Measurements from ENCODE around the gene KYNU. TPM values are rescaled to one million over a fixed set of nuclear protein-coding genes. Genes with fewer than 3 reads are reported as not detected.
"Not testable (repeated sequence)": the region's sequence is repeated elsewhere in the genome, so short reads cannot be mapped to it uniquely, and the experiment has no call there.

The KYNU gene
- total RNA-seq, 1 experiment from 2014 or later = 0.37 TPM

DNA sequence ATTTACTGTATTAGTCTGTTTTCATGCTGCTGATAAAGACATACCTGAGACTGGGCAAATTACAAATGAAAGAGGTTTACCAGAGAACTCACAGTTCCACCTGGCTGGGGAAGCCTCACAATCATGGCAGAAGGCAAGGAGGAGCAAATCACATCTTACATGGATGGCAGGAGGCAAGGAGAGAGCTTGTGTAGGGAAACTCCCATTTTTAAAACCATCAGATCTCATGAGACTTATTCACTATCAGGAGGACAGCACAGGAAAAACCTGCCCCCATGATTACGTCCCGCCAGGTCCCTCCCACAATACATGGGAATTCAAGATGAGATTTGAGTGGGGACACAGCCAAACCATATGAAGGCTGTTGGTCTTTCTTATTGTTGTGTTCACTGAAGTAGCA is 72.9 kb downstream of the KYNU start:
- Mint-ChIP-seq H3K36me3 (ENCODE audit: insufficient read depth in 1 of 3, low read depth in 3 of 3) (peaks cover 21 to 30% (median 26%) of the 10 kb centered on the region in 3 experiments), H3K9me3 (peaks cover 25 to 30% of the 10 kb centered on the region in 2 experiments)
- H3K14ac ChIP-seq (ENCODE audit: insufficient read depth, low read length); H3K27me3 Mint-ChIP-seq (ENCODE audit: low read depth); H2BK15ac ChIP-seq (ENCODE audit: low read depth, low read length); H2AFZ ChIP-seq (ENCODE audit: low read length); H3K56ac ChIP-seq (ENCODE audit: insufficient read length, low read depth, low read length); H3K4me2 ChIP-seq (ENCODE audit: insufficient read depth, insufficient read length, low read length); H4K91ac ChIP-seq (ENCODE audit: insufficient read length, low read depth, low read length); H4K8ac ChIP-seq (replicated peaks; ENCODE audit: insufficient read length, low read depth, low read length); H3K9ac ChIP-seq (ENCODE audit: extremely low read depth, insufficient read length, low read length); H3K9me3 ChIP-seq (ENCODE audit: control insufficient read depth, low read depth, low read length); H3K4me1 Mint-ChIP-seq; H3K27ac Mint-ChIP-seq; H3K4me3 Mint-ChIP-seq; H3K79me2 ChIP-seq (ENCODE audit: insufficient read depth, low read length); DNase-seq; H2BK5ac ChIP-seq (ENCODE audit: insufficient read length, low read length); H2AK5ac ChIP-seq (ENCODE audit: insufficient read length, low read length); H2BK20ac ChIP-seq (ENCODE audit: low read depth, low read length, poor library complexity, severe bottlenecking); H4K20me1 ChIP-seq (ENCODE audit: control insufficient read depth, insufficient read depth, insufficient read length); H3K79me1 ChIP-seq (ENCODE audit: insufficient read depth, low read depth, low read length, poor library complexity, severe bottlenecking); H4K5ac ChIP-seq (ENCODE audit: insufficient read length, low read depth, low read length); H3K23ac ChIP-seq (ENCODE audit: insufficient read length, low read depth, low read length); H3K4me1 ChIP-seq (ENCODE audit: insufficient read depth, low read length); H3K18ac ChIP-seq (ENCODE audit: insufficient read length, low read depth, low read length); H3K27ac ChIP-seq (ENCODE audit: insufficient read length, low read depth, low read length); H2BK120ac ChIP-seq (ENCODE audit: low read depth, low read length, poor library complexity, severe bottlenecking); H3K4ac ChIP-seq (ENCODE audit: low read depth, low read length); H3K27me3 ChIP-seq (ENCODE audit: insufficient read depth, low read length); H2BK12ac ChIP-seq (ENCODE audit: insufficient read length, low read depth, low read length); H3T11ph ChIP-seq (ENCODE audit: low read length); H3K23me2 ChIP-seq (ENCODE audit: insufficient read length, low read depth, low read length, poor library complexity, severe bottlenecking): not testable (repeated sequence)
- no CpG with 5 or more reads among the region's 2 CpGs for WGBS (ENCODE audit: extremely low coverage, insufficient read length, low lambda C conversion rate)

Data from H9 (cell line).